ENCODE data around the gene C10orf105. TPM values are rescaled to one million over a fixed set of nuclear protein-coding genes. Genes with fewer than 3 reads are reported as not detected.
A peak's percentile ranks its signal among the peaks of the same experiment; 100 is the strongest.

The C10orf105 gene
- total and polyA plus RNA-seq, 11 donors: 0.03 to 0.57 (median 0.08) TPM; not detected in 6

DNA sequence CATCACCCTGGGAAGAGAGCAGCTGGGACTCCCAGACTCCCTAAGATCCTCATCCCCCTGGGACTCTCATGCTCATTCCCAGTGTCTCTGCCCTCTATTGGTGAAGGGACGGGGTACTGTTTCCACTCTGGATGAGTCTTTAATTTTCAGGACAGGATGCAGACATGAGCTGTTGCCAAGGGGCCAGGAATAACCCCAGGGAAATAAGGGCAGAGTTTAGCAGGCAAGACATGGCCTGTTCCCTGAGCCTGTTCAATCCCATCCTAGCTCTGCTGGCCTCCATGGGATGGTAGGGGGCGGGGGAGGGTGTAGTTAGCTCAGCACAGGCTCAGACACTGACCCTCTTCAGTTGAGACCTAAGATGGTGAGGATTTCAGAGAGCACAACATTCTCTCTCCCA lies 14.0 kb downstream of the C10orf105 start:
- Histone ChIP-seq H3K27ac (no peak overlapping the region), H3K4me1 (peaks cover 0 to 26% (median 8%) of the 10 kb centered on the region in 12 donors), H3K36me3 (no peaks in the 10 kb centered on the region), H3K4me3 (no peak overlapping the region), H3K9me3 (no peaks in the 10 kb centered on the region), H3K27me3 (no peaks in the 10 kb centered on the region)
- DNase-seq (peak in 1 of 5 donors; percentile 18), ATAC-seq (no peak)
- intact Hi-C loops (cut with DNase I): loop anchor here (5.0 to 10.0 kb wide), 14 partner anchors 43 to 393 kb away; partner anchors contain the start of genes SLC29A3 (in 4 of the 10) and CDH23 (in 2 of the 10)
- TF ChIP-seq, protein P1, sequence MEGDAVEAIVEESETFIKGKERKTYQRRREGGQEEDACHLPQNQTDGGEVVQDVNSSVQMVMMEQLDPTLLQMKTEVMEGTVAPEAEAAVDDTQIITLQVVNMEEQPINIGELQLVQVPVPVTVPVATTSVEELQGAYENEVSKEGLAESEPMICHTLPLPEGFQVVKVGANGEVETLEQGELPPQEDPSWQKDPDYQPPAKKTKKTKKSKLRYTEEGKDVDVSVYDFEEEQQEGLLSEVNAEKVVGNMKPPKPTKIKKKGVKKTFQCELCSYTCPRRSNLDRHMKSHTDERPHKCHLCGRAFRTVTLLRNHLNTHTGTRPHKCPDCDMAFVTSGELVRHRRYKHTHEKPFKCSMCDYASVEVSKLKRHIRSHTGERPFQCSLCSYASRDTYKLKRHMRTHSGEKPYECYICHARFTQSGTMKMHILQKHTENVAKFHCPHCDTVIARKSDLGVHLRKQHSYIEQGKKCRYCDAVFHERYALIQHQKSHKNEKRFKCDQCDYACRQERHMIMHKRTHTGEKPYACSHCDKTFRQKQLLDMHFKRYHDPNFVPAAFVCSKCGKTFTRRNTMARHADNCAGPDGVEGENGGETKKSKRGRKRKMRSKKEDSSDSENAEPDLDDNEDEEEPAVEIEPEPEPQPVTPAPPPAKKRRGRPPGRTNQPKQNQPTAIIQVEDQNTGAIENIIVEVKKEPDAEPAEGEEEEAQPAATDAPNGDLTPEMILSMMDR (IDR thresholded peaks at IDR 0.05): peak in 2 of 12 donors; percentile 8
- TF ChIP-seq POLR2A (IDR thresholded peaks at IDR 0.05): no peak
- 66 to 80% (median 73%) methylated on average over 2 of the region's 2 CpGs; no CpG with 5 or more reads in 1 of the 4 donors for WGBS, 4 donors

DNA sequence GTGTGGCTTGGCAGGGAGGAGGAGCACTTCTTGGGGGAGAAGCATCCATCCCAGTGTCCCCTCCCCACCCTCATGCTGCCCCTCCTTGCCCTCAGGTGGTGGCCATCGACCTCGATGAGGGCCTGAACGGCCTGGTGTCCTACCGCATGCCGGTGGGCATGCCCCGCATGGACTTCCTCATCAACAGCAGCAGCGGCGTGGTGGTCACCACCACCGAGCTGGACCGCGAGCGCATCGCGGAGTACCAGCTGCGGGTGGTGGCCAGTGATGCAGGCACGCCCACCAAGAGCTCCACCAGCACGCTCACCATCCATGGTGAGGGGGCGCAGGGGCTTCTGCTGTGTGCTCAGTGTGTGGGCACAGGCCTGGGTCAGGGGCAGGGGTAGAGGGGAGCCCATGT lies 14.8 kb downstream of the C10orf105 start:
- WGBS, 4 donors: 94 to 97% (median 97%) methylated on average over 13 to 18 of the region's 18 CpGs
- Histone ChIP-seq H3K36me3 (no peaks in the 10 kb centered on the region), H3K27ac (no peak overlapping the region), H3K4me3 (no peak overlapping the region), H3K4me1 (peaks cover 0 to 30% (median 9%) of the 10 kb centered on the region in 12 donors), H3K27me3 (no peaks in the 10 kb centered on the region), H3K9me3 (no peaks in the 10 kb centered on the region)
- intact Hi-C loops (cut with DNase I): loop anchor here (5.0 to 10.0 kb wide), 14 partner anchors 43 to 393 kb away; partner anchors contain the start of genes SLC29A3 (in 4 of the 10) and CDH23 (in 2 of the 10)
- TF ChIP-seq, protein P1 (IDR thresholded peaks at IDR 0.05): no peak
- no peak for DNase-seq
- no peak for ATAC-seq

DNA sequence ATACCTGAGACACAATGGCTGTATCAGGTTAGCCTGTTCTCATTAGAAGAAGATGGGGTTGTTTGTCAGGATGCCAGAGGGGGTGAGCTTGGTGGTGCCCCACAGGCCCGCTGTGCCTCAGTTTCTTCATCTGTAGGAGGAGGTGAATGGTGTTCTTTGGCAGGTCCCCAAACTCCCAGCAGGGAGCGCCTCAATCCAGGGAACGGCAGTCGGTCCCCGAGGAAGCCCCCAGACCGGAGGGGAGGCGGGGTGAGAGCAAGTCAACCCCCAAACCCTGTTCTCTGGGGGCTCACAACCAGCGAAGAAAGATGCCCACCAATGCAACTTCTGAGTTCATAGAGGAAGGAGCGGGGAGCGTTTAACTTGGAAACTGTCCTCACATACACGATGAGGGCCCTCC lies 16.0 kb downstream of the C10orf105 start:
- Histone ChIP-seq H3K4me3 (no peak overlapping the region), H3K4me1 (peaks cover 0 to 30% (median 9%) of the 10 kb centered on the region in 12 donors), H3K27ac (no peak overlapping the region), H3K27me3 (no peaks in the 10 kb centered on the region), H3K36me3 (no peaks in the 10 kb centered on the region), H3K9me3 (no peaks in the 10 kb centered on the region)
- 72 to 87% (median 80%) methylated on average over 10 to 11 of the region's 11 CpGs for WGBS, 4 donors
- no peak for TF ChIP-seq POLR2A (IDR thresholded peaks at IDR 0.05)
- no peak for ATAC-seq
- intact Hi-C loops (cut with DNase I): loop anchor here in 5 of 10 donors (5.0 to 10.0 kb wide), 8 partner anchors 89 to 389 kb away; partner anchors contain the start of genes SLC29A3 (in 2 of the 5) and CDH23 (in 1 of the 5)
- peak in 1 of 5 donors; percentile 17 for DNase-seq

DNA sequence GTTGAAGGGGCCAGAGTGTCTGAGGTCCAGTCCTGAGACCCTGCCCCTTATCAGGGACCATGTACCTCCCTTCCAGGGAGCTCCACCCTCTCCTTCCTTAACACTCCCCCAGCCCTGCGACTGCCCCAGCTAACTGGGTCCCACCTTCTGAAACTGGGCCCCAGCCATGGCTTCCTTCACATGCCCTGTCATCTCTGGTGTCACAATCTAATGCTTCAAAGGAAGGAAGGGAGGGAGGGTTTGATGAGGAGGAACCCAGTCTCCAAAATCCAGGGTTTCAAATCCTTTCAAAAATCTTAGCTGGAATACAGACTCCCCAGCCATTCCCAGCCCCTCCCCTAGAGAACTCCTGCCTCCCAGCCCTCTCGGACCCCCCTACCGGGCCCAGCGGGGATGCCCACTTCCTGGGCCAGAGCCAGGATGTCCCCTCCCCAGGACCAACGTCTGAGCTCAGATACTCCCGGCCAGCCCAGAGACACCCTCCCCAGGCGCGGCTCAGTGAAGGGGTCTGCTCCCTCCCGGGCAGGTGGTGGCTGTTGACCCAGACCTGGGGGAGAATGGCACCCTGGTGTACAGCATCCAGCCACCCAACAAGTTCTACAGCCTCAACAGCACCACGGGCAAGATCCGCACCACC lies 18.0 kb downstream of the C10orf105 start:
- intact Hi-C loops (cut with DNase I): loop anchor here in 5 of 10 donors (5.0 to 10.0 kb wide), 8 partner anchors 87 to 387 kb away; partner anchors contain the start of genes SLC29A3 (in 2 of the 5) and CDH23 (in 1 of the 5)
- Histone ChIP-seq H3K27me3 (no peaks in the 10 kb centered on the region), H3K27ac (no peak overlapping the region), H3K4me1 (peaks cover 0 to 31% (median 9%) of the 10 kb centered on the region in 12 donors), H3K4me3 (no peak overlapping the region), H3K9me3 (no peaks in the 10 kb centered on the region), H3K36me3 (no peaks in the 10 kb centered on the region)
- 71 to 80% (median 77%) methylated on average over 7 to 11 of the region's 11 CpGs for WGBS, 4 donors
- DNase-seq (peak in 1 of 5 donors; percentile 27), ATAC-seq (no peak)
- TF ChIP-seq, protein P1 (IDR thresholded peaks at IDR 0.05): no peak
- TF ChIP-seq POLR2A (IDR thresholded peaks at IDR 0.05): no peak

Data from heart left ventricle (tissue), 16 donors.